HFFc6 (cell line): Measurements from ENCODE around the gene SHC3. TPM values are rescaled to one million over a fixed set of nuclear protein-coding genes. Genes with fewer than 3 reads are reported as not detected.

Experiments used
- DNase-seq: peaks from one replicate; pipeline ENCODE4 v3.0.0-alpha.2; 2018
- H3K27ac Mint-ChIP-seq: 2 replicates; pipeline ENCODE4 v1.8.0; 2020; ENCODE audit warnings: mild to moderate bottlenecking, mixed read lengths
- H3K27me3 Mint-ChIP-seq: 2 replicates; pipeline ENCODE4 v1.8.0; 2021; ENCODE audit warnings: mild to moderate bottlenecking, moderate library complexity, mixed read lengths; ENCODE audit not compliant: insufficient read depth
- H3K36me3 Mint-ChIP-seq: 2 replicates; pipeline ENCODE4 v1.8.0; 2021; ENCODE audit warnings: low read depth, mixed read lengths
- H3K4me1 Mint-ChIP-seq: 2 replicates; pipeline ENCODE4 v1.8.0; 2020; ENCODE audit warnings: low read depth, mixed read lengths
- H3K4me3 Mint-ChIP-seq: 2 replicates; pipeline ENCODE4 v1.8.0; 2020; ENCODE audit warnings: mild to moderate bottlenecking, moderate library complexity, mixed read lengths
- H3K9me3 Mint-ChIP-seq: 2 replicates; pipeline ENCODE4 v1.8.0; 2020; ENCODE audit warnings: mild to moderate bottlenecking, mixed read lengths
- total RNA-seq, 6 experiments: library from RNA; stranded (reverse); fragmentation: NEBNext Ultra II Directional; extraction: Animal tissue kit (Norgen Biotek cat#: 25700); gene quantifications; 2 replicates in 1 of 6; 3 replicates in 5 of 6; pipeline ENCODE4 v1.2.3, GENCODE V29; 2021
- TF ChIP-seq, protein P1 (sequence below): fragments of 200-600 bp; sonication (generic); IDR thresholded peaks from 2 replicates; pipeline ENCODE4 v1.5.0; 2021; ENCODE audit warnings: antibody characterized with exemption, mild to moderate bottlenecking

Gene SHC3
- total RNA-seq, 6 experiments from 2014 or later: 0.28 to 1.9 (median 0.42) TPM

DNA sequence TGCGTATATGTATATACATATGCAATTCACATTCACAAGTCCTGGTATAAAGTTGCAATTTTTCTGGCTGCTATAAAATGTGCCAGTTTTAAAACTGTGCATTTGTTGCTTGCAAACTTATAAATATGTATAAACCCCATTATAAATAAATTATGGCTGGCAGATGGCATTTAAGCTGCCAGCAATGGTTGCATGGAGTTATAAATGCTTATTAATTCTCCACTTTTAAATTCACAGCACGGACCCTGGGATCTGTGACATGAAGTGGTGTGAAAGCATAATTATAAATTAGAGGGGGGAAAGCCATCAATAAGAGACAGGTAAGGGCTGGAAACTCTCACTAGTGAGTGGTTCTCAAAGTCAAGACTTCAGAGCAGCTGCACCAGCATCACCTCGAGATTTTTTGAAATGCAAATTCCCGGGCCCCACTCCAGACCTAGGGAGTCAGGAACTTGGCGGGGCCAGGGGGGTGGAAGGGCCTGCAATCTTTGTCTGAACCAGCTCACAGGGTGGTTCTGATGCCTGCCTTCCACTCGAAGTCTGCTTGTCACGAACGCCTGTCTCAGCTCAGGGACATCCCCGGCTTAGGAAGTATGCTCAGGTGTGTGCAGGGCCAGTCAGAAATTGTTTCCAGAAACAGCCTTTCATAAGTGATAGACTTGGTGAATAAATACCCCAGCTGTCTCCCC is 170.4 kb downstream of the SHC3 start:
- Mint-ChIP-seq H3K4me1 (peaks cover 9% of the 10 kb centered on the region), H3K9me3 (no peaks in the 10 kb centered on the region), H3K27me3 (no peaks in the 10 kb centered on the region), H3K36me3 (no peaks in the 10 kb centered on the region), H3K4me3 (no peak overlapping the region), H3K27ac (no peak overlapping the region)
- TF ChIP-seq, protein P1, sequence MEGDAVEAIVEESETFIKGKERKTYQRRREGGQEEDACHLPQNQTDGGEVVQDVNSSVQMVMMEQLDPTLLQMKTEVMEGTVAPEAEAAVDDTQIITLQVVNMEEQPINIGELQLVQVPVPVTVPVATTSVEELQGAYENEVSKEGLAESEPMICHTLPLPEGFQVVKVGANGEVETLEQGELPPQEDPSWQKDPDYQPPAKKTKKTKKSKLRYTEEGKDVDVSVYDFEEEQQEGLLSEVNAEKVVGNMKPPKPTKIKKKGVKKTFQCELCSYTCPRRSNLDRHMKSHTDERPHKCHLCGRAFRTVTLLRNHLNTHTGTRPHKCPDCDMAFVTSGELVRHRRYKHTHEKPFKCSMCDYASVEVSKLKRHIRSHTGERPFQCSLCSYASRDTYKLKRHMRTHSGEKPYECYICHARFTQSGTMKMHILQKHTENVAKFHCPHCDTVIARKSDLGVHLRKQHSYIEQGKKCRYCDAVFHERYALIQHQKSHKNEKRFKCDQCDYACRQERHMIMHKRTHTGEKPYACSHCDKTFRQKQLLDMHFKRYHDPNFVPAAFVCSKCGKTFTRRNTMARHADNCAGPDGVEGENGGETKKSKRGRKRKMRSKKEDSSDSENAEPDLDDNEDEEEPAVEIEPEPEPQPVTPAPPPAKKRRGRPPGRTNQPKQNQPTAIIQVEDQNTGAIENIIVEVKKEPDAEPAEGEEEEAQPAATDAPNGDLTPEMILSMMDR: no peak
- no peak for DNase-seq

DNA sequence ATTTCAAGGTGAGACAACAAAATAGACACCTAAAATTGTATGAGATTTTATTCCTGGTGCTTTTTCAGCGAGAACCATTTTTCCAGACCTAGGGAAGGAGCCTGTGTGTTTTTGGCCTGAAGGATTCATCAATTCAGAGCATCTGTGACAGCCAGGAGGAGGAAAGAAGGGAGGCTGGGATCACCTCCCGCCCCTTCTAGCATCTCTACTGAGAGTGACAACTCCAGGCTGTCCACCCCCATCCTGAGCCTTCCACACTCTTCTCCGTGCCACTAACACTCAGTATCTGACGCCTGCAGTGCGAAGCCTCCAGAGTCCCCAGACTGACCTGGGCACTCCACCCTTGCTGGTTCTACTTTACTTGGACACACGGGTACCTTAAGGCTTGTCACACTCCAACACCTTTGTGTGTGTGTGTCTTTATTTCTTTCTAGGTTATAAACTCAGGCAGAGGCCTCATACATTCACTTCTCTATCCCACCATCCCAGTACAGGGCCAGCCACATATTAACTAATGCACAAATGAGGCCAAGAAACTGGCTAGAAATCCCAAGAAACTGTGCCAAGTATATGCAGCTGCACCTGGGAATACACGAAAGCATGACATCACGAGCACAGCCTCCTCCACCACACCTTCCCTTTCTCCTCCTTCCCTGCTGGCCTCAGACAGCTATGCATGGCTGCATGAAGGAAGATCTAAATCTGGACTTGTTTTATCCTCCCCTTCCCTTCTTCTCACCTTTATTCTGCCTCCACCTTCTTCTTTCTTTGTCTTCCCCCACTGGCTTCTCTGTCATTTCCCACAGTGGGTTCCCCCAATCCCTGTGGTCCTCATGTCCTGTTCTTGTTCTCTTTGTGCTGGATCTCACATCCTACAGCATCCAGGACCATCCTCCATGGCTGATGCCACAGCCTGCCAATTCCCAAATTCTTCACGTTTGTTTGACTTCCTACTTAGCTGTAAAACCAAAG is 171.3 kb downstream of the SHC3 start:
- Mint-ChIP-seq H3K4me1 (peaks cover 9% of the 10 kb centered on the region), H3K4me3 (no peak overlapping the region), H3K9me3 (no peaks in the 10 kb centered on the region), H3K27ac (no peak overlapping the region), H3K36me3 (peaks cover 8% of the 10 kb centered on the region; the same call in 1 of the 2 replicates), H3K27me3 (no peaks in the 10 kb centered on the region; the same call in 1 of the 2 replicates)
- no peak for DNase-seq
- TF ChIP-seq, protein P1: no peak

DNA sequence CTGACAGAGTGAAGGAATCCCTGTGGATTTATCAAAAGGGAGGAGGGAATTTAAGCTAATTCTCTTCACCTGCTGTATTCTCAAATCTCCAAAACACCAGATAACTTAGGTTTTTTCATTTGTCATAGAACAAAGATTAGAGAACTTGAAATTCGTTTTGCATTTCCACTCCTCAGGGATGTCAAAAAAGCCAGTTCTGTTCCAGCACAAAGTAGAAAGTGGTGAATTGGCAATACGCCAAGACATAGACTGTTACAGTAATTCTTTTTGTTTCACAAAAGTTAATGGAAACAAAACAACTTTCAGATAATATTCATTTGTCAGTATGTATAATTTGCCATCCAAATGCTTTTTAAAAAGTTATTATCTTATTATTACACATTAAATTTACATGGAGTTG is 172.4 kb downstream of the SHC3 start:
- Mint-ChIP-seq H3K27me3 (no peaks in the 10 kb centered on the region; the same call in 1 of the 2 replicates), H3K4me1 (peaks cover 7% of the 10 kb centered on the region), H3K27ac (no peak overlapping the region), H3K4me3 (no peak overlapping the region), H3K36me3 (peaks cover 15% of the 10 kb centered on the region), H3K9me3 (no peaks in the 10 kb centered on the region)
- TF ChIP-seq, protein P1: no peak
- no peak for DNase-seq

DNA sequence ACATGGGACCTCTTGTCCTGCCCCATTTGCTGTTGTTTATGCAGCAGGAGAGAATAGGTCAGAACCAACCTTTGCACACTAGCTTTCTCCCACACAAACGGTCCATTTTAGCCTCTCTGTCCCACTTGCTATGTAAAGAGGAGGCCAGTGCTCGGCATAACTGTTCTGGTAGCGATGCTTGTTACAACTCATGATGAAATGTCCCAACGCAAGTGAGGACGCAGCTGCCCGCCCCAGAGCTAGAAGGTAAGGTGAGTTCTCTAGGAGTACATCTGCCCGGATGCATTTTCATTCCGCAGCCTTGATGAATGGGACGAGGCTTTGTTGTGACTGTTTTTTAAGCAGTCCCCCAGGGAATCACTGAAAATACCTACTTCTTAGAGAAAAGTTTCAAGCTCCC is 173.3 kb downstream of the SHC3 start:
- Mint-ChIP-seq H3K4me3 (no peak overlapping the region), H3K4me1 (peaks cover 17% of the 10 kb centered on the region), H3K27ac (no peak overlapping the region), H3K9me3 (no peaks in the 10 kb centered on the region), H3K27me3 (no peaks in the 10 kb centered on the region; the same call in 1 of the 2 replicates), H3K36me3 (peaks cover 15% of the 10 kb centered on the region)
- DNase-seq: no peak
- TF ChIP-seq, protein P1: no peak

DNA sequence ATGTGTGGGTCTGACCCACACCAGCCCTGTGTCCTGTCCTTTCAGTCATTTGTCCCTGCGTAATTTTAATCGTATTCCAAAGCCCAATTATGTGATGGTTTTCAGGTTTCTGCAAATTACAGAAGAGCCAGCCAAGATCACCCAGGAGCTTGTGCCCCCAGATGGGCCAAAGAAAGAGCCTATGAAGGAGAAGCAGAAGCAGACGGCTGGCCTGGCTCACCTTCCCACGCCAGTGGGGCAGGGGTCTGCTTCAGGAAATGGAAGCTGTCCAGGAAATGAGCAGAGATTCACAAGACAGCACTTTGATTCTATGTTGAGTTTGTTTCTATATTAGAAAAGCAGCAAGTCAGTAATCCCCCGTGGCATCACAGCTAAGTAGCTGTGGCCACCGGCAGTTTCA is 175.6 kb downstream of the SHC3 start:
- no peaks in the 10 kb centered on the region; the same call in 1 of the 2 replicates for H3K27me3 Mint-ChIP-seq
- DNase-seq: no peak
- peaks cover 15% of the 10 kb centered on the region for H3K36me3 Mint-ChIP-seq
- no peak overlapping the region for H3K4me3 Mint-ChIP-seq
- TF ChIP-seq, protein P1: no peak
- no peak overlapping the region for H3K27ac Mint-ChIP-seq
- H3K4me1 Mint-ChIP-seq: peaks cover 29% of the 10 kb centered on the region
- H3K9me3 Mint-ChIP-seq: no peaks in the 10 kb centered on the region
